Heart left ventricle (tissue), 16 donors: ENCODE results near the gene MRPL46. TPM values are rescaled to one million over a fixed set of nuclear protein-coding genes. Genes with fewer than 3 reads are reported as not detected.
"Not testable (repeated sequence)": the region's sequence is repeated elsewhere in the genome, so short reads cannot be mapped to it uniquely, and the experiment has no call there.

ENCODE experiments used
- ATAC-seq, 4 donors: fragments of 200-7000 bp; cut with Tn5 transposase; one replicate each; pipeline ENCODE4 v1.9.1; 2020 to 2022; ENCODE audit warnings: moderate library complexity in 4 of 4, mild to moderate bottlenecking in 3 of 4, moderate number of reproducible peaks in 1 of 4
- DNase-seq, 5 donors: peaks; one replicate each; pipeline ENCODE4 v3.0.0-alpha.2; 2020
- H3K27ac ChIP-seq, 12 donors: fragments of 200-600 bp; sonication (generic) in 4 of 12; one replicate each; pipeline versions ENCODE4 v1.5.0 to v1.8.0; 2016 to 2022; ENCODE audit warnings: mild to moderate bottlenecking in 2 of 12
- H3K27me3 ChIP-seq, 9 donors: fragments of 200-600 bp; sonication (generic) in 2 of 9; one replicate each; pipeline versions ENCODE4 v1.5.1 to v1.8.0; 2016 to 2022; ENCODE audit warnings: mild to moderate bottlenecking in 3 of 9
- H3K36me3 ChIP-seq, 9 donors: fragments of 200-600 bp; sonication (generic) in 2 of 9; one replicate each; pipeline versions ENCODE4 v1.5.0 to v1.8.0; 2018 to 2022; ENCODE audit warnings: mild to moderate bottlenecking in 2 of 9
- H3K4me1 ChIP-seq, 12 donors: fragments of 200-600 bp; sonication (generic) in 4 of 12; one replicate each; pipeline versions ENCODE4 v1.5.0 to v1.8.0; 2016 to 2022; ENCODE audit warnings: mild to moderate bottlenecking in 3 of 12
- H3K4me3 ChIP-seq, 12 donors: fragments of 200-600 bp; sonication (generic) in 4 of 12; one replicate each; pipeline versions ENCODE4 v1.5.0 to v1.8.0; 2017 to 2022; ENCODE audit warnings: mild to moderate bottlenecking in 9 of 12, moderate library complexity in 4 of 12
- H3K9me3 ChIP-seq, 12 donors: fragments of 200-600 bp; sonication (generic) in 4 of 12; one replicate each; pipeline versions ENCODE4 v1.5.0 to v1.8.0; 2016 to 2022; ENCODE audit warnings: mild to moderate bottlenecking in 1 of 12
- CTCF ChIP-seq, 12 donors: fragments of 200-600 bp; sonication (generic) in 4 of 12; IDR thresholded peaks; one replicate each; pipeline versions ENCODE4 v1.5.0 to v1.8.0; 2018 to 2022; ENCODE audit warnings: antibody characterized with exemption in 12 of 12, mild to moderate bottlenecking in 5 of 12
- POLR2A ChIP-seq, 2 donors: fragments of 450-650 bp; IDR thresholded peaks; one replicate each; pipeline ENCODE4 v1.6.1; 2017; ENCODE audit warnings: antibody characterized with exemption in 2 of 2, mild to moderate bottlenecking in 2 of 2, moderate library complexity in 2 of 2
- WGBS, 4 donors: extraction: QIAGEN DNeasy Blood & Tissue Kit in 2 of 4; methylation state at CpG; one replicate each; pipeline versions ENCODE4 v1.1.5 to v1.1.7; 2013 to 2018; 5-methylcytosine and 5-hydroxymethylcytosine counted together
- intact Hi-C, 10 donors: fragments of 100-400 bp; cut with DNase I; formaldehyde crosslinking; loops; one replicate each; pipeline versions ENCODE4 v1.11.1 to v1.14.2; 2022
- polyA plus RNA-seq, 2 donors: library from polyadenylated mRNA; stranded (reverse); fragments of 200-250 nt; gene quantifications; one replicate each; pipeline ENCODE4 v1.2.3, GENCODE V29; 2013
- total RNA-seq, 9 donors: library from RNA; depleted of rRNA in 2 of 9; stranded (reverse); fragments of >200 nt in 2 of 9; fragmentation: NEBNext Ultra II Directional in 3 of 9; extraction: Animal tissue kit (Norgen Biotek cat#: 25700) in 3 of 9; gene quantifications; one replicate each; pipeline versions ENCODE4 v1.1.0 to v1.2.4, GENCODE V29; 2016 to 2023
- donor health status: ischemic (EF 13 %, LVEDD 7.1; RV severe dilation, severe dysfunction).
- donor health status: healthy with polysubstance abuse.
- donor health status: DM: no; HTN: yes; CAD: no.
- donor health status: DM: no; HTN: no; CAD: no.
- donor health status: ischemic (EF 25% LVEDD 6.9; RV normal size, moderate dysfunction).
- donor health status: ischemic (EF 25% LVEDD 5.7; RV mildly dilated, moderate dysfunction).
- donor health status: healthy.
- donor health status: DM: yes; HTN: yes; CAD: no.
- donor health status: ischemic (EF 35%, LVEDD 5.7; RV mildly dilated, moderate dysfunction).
- donor health status: nonischemic (EF 11% LVEDD 7.7; RV severe dilation, severe dysfunction).
- donor health status: DM: yes; HTN: yes; CAD: no.
- donor health status: PGD.
- donor health status: ischemic (EF 29% LVEDD 5.4; RV normal size, mild dysfunction).
- donor health status: nonischemic (EF 23%, LVEDD 6.1; RV moderate dilation, normal function).

MRPL46 gene
- total and polyA plus RNA-seq, 11 donors = 40.7 to 113 (median 79.5) TPM

GRCh38 chr15:88470625-88471372 lies 3.6 kb upstream of the MRPL46 start:
- intact Hi-C loops = loop anchor here in 3 of 10 donors (10.0 kb wide), 1 partner anchor 364 kb away; no protein-coding TSS in a partner anchor
- TF ChIP-seq CTCF (IDR thresholded peaks at IDR 0.05) (no peak), POLR2A (IDR thresholded peaks at IDR 0.05) (no peak)
- no peaks in the 10 kb centered on the region for H3K9me3 ChIP-seq

GRCh38 chr15:88469321-88469720 lies 2.1 kb upstream of the MRPL46 start:
- no peaks in the 10 kb centered on the region for H3K27me3 ChIP-seq
- 78 to 92% (median 89%) methylated on average over 2 of the region's 2 CpGs for WGBS, 4 donors
- intact Hi-C loops = loop anchor here in 1 of 10 donors (5.0 kb wide), 1 partner anchor 153 kb away; the partner anchor contains the start of gene AEN
- peaks cover 0 to 56% (median 46%) of the 10 kb centered on the region in 9 donors for H3K36me3 ChIP-seq
- no peaks in the 10 kb centered on the region for H3K9me3 ChIP-seq
- DNase-seq (no peak), ATAC-seq (no peak)
- TF ChIP-seq CTCF (IDR thresholded peaks at IDR 0.05) = no peak
- no peak for TF ChIP-seq POLR2A (IDR thresholded peaks at IDR 0.05)
- no peak overlapping the region for H3K4me3 ChIP-seq
- H3K4me1 ChIP-seq = peaks cover 6 to 37% (median 23%) of the 10 kb centered on the region in 12 donors
- H3K27ac ChIP-seq = no peak overlapping the region

More at GRCh38 chr15:88470625-88471372, 3.6 kb upstream of the MRPL46 start:
- no peak for DNase-seq
- 91 to 95% (median 93%) methylated on average over 6 of the region's 6 CpGs for WGBS, 4 donors
- no peak for ATAC-seq
- Histone ChIP-seq H3K27ac (no peak overlapping the region), H3K36me3 (peaks cover 0 to 59% (median 48%) of the 10 kb centered on the region in 9 donors), H3K4me3 (no peak overlapping the region), H3K4me1 (peaks cover 6 to 30% (median 19%) of the 10 kb centered on the region in 12 donors), H3K27me3 (no peaks in the 10 kb centered on the region)

GRCh38 chr15:88468721-88469120 lies 1.5 kb upstream of the MRPL46 start:
- 93 to 96% (median 94%) methylated on average over 10 of the region's 10 CpGs for WGBS, 4 donors
- H3K9me3 ChIP-seq, DNase-seq, ATAC-seq, H3K27me3 ChIP-seq, H3K27ac ChIP-seq: not testable (repeated sequence)
- H3K36me3 ChIP-seq = peaks cover 0 to 55% (median 46%) of the 10 kb centered on the region in 9 donors
- intact Hi-C loops = loop anchor here in 1 of 10 donors (5.0 kb wide), 1 partner anchor 154 kb away; the partner anchor contains the start of gene AEN
- H3K4me1 ChIP-seq = peaks cover 6 to 37% (median 24%) of the 10 kb centered on the region in 12 donors
- peak overlapping the region in 8 of 12 donors; percentile 65 to 99 (median 82) for H3K4me3 ChIP-seq

- WGBS, 4 donors = 1 to 6% (median 2%) methylated on average over 16 to 17 of the region's 17 CpGs
- intact Hi-C loops = loop anchor here in 1 of 10 donors (2.0 to 5.0 kb wide), 2 partner anchors 79 to 154 kb away; partner anchors contain the start of genes AEN and DET1
Observed at GRCh38 chr15:88467935-88468528, 844 bp upstream of the MRPL46 start.

More at GRCh38 chr15:88467935-88468528, 844 bp upstream of the MRPL46 start:
- Histone ChIP-seq H3K36me3 (peaks cover 0 to 54% (median 46%) of the 10 kb centered on the region in 9 donors), H3K9me3 (no peaks in the 10 kb centered on the region), H3K27ac (peak overlapping the region; percentile 87 to 98 (median 93)), H3K27me3 (no peaks in the 10 kb centered on the region), H3K4me3 (peak overlapping the region; percentile 65 to 99 (median 83)), H3K4me1 (peaks cover 6 to 43% (median 29%) of the 10 kb centered on the region in 12 donors)
- DNase-seq = no peak
- no peak for TF ChIP-seq CTCF (IDR thresholded peaks at IDR 0.05)
- TF ChIP-seq POLR2A (IDR thresholded peaks at IDR 0.05) = no peak
- no peak for ATAC-seq
